ENCODE results near the gene CAMK1D.
"Not testable (repeated sequence)": the region's sequence is repeated elsewhere in the genome, so short reads cannot be mapped to it uniquely, and the experiment has no call there.

CAMK1D gene

GRCh38 chr10:12333380-12334185 lies 15.8 kb upstream of the CAMK1D start:
- H3K27me3 Mint-ChIP-seq = peaks cover 7% of the 10 kb centered on the region

GRCh38 chr10:12334186-12334530 lies 15.2 kb upstream of the CAMK1D start:
- ATAC-seq (no peak), DNase-seq (no peak)
- peaks cover 7% of the 10 kb centered on the region for H3K27me3 Mint-ChIP-seq
- H3K4me3 Mint-ChIP-seq = no peak overlapping the region
- H3K4me1 Mint-ChIP-seq = peaks cover 8% of the 10 kb centered on the region
- no peaks in the 10 kb centered on the region for H3K9me3 Mint-ChIP-seq
- H3K27ac Mint-ChIP-seq = no peak overlapping the region

More at GRCh38 chr10:12333380-12334185, 15.8 kb upstream of the CAMK1D start:
- DNase-seq = peak in 1 of 2 donors; percentile 56
- peak; percentile 83 for ATAC-seq
- Mint-ChIP-seq H3K4me3 (no peak overlapping the region), H3K27ac (peak overlapping the region in 1 of 2 donors; percentile 14), H3K9me3 (no peaks in the 10 kb centered on the region), H3K4me1 (peaks cover 8% of the 10 kb centered on the region)

GRCh38 chr10:12335169-12335568 lies 14.2 kb upstream of the CAMK1D start:
- H3K4me3 Mint-ChIP-seq, ATAC-seq, H3K27ac Mint-ChIP-seq, H3K4me1 Mint-ChIP-seq, H3K9me3 Mint-ChIP-seq, H3K27me3 Mint-ChIP-seq, DNase-seq: not testable (repeated sequence)

GRCh38 chr10:12337453-12338372 lies 11.6 kb upstream of the CAMK1D start:
- H3K4me3 Mint-ChIP-seq = no peak overlapping the region
- ATAC-seq = no peak

GRCh38 chr10:12338981-12339380 lies 10.4 kb upstream of the CAMK1D start:
- Mint-ChIP-seq H3K27ac (no peak overlapping the region), H3K27me3 (peaks cover 1% of the 10 kb centered on the region), H3K4me3 (no peak overlapping the region), H3K9me3 (peaks cover 0 to 5% of the 10 kb centered on the region in 2 donors), H3K4me1 (peaks cover 8% of the 10 kb centered on the region)
- DNase-seq (no peak), ATAC-seq (no peak)

More at GRCh38 chr10:12337453-12338372, 11.6 kb upstream of the CAMK1D start:
- peaks cover 7% of the 10 kb centered on the region for H3K27me3 Mint-ChIP-seq
- no peaks in the 10 kb centered on the region for H3K9me3 Mint-ChIP-seq
- DNase-seq = no peak
- no peak overlapping the region for H3K27ac Mint-ChIP-seq
- peaks cover 14% of the 10 kb centered on the region for H3K4me1 Mint-ChIP-seq

- Mint-ChIP-seq H3K9me3 (peaks cover 0 to 5% of the 10 kb centered on the region in 2 donors), H3K4me3 (no peak overlapping the region), H3K4me1 (peaks cover 6% of the 10 kb centered on the region), H3K27ac (no peak overlapping the region), H3K27me3 (no peaks in the 10 kb centered on the region)
- DNase-seq = no peak
- no peak for ATAC-seq
Observed at GRCh38 chr10:12340371-12340770, 9.0 kb upstream of the CAMK1D start.

GRCh38 chr10:12340937-12341336 lies 8.4 kb upstream of the CAMK1D start:
- ATAC-seq = no peak
- Mint-ChIP-seq H3K4me3 (no peak overlapping the region), H3K9me3 (peaks cover 0 to 5% of the 10 kb centered on the region in 2 donors), H3K27ac (peak overlapping the region in 1 of 2 donors; percentile 23), H3K4me1 (peaks cover 6% of the 10 kb centered on the region), H3K27me3 (no peaks in the 10 kb centered on the region)
- no peak for DNase-seq

GRCh38 chr10:12341526-12341925 lies 7.8 kb upstream of the CAMK1D start:
- Mint-ChIP-seq H3K4me3 (no peak overlapping the region), H3K27me3 (no peaks in the 10 kb centered on the region), H3K27ac (no peak overlapping the region), H3K9me3 (peaks cover 0 to 5% of the 10 kb centered on the region in 2 donors), H3K4me1 (peaks cover 6% of the 10 kb centered on the region)
- ATAC-seq (no peak), DNase-seq (no peak)

GRCh38 chr10:12344375-12345110 lies 4.8 kb upstream of the CAMK1D start:
- Mint-ChIP-seq H3K4me1 (peaks cover 20% of the 10 kb centered on the region), H3K27ac (no peak overlapping the region), H3K9me3 (peaks cover 0 to 5% of the 10 kb centered on the region in 2 donors), H3K27me3 (peaks cover 8% of the 10 kb centered on the region), H3K4me3 (no peak overlapping the region)
- ATAC-seq (no peak), DNase-seq (no peak)

- H3K27me3 Mint-ChIP-seq = peaks cover 16% of the 10 kb centered on the region
- peaks cover 0 to 5% of the 10 kb centered on the region in 2 donors for H3K9me3 Mint-ChIP-seq
- no peak overlapping the region for H3K4me3 Mint-ChIP-seq
- H3K4me1 Mint-ChIP-seq = peaks cover 32% of the 10 kb centered on the region
- DNase-seq (no peak), ATAC-seq (no peak)
- no peak overlapping the region for H3K27ac Mint-ChIP-seq
Observed at GRCh38 chr10:12346707-12347106, 2.6 kb upstream of the CAMK1D start.

GRCh38 chr10:12348294-12348869 lies 965 bp upstream of the CAMK1D start:
- DNase-seq (no peak), ATAC-seq (no peak)
- Mint-ChIP-seq H3K27ac (peak overlapping the region; percentile 96 to 97), H3K27me3 (peaks cover 16% of the 10 kb centered on the region), H3K4me1 (peaks cover 41% of the 10 kb centered on the region), H3K9me3 (peaks cover 0 to 3% of the 10 kb centered on the region in 2 donors), H3K4me3 (peak overlapping the region; percentile 87 to 92)

- Mint-ChIP-seq H3K4me1 (peaks cover 54% of the 10 kb centered on the region), H3K27me3 (peaks cover 16% of the 10 kb centered on the region), H3K4me3 (peak overlapping the region; percentile 97 to 98), H3K9me3 (no peaks in the 10 kb centered on the region), H3K27ac (peak overlapping the region; percentile 89 to 95)
- ATAC-seq (peak; percentile 3), DNase-seq (no peak)
Observed at GRCh38 chr10:12349629-12350166, 351 bp downstream of the CAMK1D start.

- Mint-ChIP-seq H3K4me3 (peak overlapping the region; percentile 97 to 98), H3K27ac (peak overlapping the region; percentile 95 to 98), H3K27me3 (peaks cover 16% of the 10 kb centered on the region), H3K4me1 (peaks cover 60% of the 10 kb centered on the region), H3K9me3 (no peaks in the 10 kb centered on the region)
- DNase-seq = peak; percentile 52 to 63
- ATAC-seq = peak; percentile 58
Observed at GRCh38 chr10:12350167-12350872, 973 bp downstream of the CAMK1D start.

GRCh38 chr10:12350925-12351324 lies 1.6 kb downstream of the CAMK1D start:
- Mint-ChIP-seq H3K27me3 (peaks cover 16% of the 10 kb centered on the region), H3K4me1 (peaks cover 65% of the 10 kb centered on the region)

More at GRCh38 chr10:12350925-12351324, 1.6 kb downstream of the CAMK1D start:
- ATAC-seq (no peak), DNase-seq (no peak)
- Mint-ChIP-seq H3K9me3 (no peaks in the 10 kb centered on the region), H3K4me3 (peak overlapping the region; percentile 97 to 98), H3K27ac (peak overlapping the region in 1 of 2 donors; percentile 95)
